ACHN (cell line): ENCODE results near the gene NMNAT3.

ENCODE experiments used
- DNase-seq: peaks from one replicate; pipeline ENCODE4 v3.0.0-alpha.2; 2015
- in situ Hi-C: cut with HindIII; loops from 2 replicates; pipeline ENCODE4 v1.10.0; 2017; ENCODE audit warnings: low sequenced_read_pairs, low pct_ligation_motif_present, low pct_unique_long_range_greater_than_20kb

The NMNAT3 gene

DNA sequence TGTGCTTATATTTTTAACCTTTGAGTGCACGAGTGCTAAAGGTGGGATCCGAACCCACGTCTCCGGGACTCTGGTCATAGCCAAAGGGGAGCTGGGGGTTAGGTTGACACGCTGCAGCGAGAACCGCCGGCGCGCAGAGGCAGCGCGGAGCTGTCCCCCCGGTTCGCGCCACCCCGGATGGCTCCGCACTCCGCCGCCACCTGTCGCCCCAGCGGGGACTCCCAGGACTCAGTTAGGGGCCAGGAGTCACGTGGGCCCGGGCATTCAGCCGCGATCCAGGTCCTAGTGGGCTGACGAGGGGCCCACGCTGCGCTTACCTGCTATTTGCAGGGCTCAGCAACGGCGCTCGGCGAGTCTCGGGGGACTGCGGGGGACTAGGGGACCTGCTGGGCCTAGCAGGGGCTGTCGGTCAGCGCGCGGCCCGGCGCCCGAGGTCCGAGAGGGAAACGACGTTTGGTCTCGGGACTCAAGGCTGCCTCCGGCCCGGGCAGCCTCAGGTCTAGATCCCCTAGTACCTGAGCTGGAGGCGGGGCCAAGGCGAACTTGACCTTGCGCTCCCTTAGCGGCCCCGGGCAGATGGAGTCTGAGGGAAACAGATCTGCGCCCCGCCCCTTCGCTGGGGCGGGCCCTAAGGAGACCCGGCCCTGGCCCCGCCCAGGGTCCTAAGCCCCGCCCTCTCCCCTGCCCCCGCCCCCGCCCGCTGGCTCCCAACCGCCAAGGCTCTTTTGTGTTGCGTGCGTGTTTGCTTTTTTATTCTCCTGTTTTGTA is at the start of gene NMNAT3:
TSS of gene NMNAT3 (minus strand) at position 585 of the 768 bp plus-strand sequence. CDS start 50,248 bp downstream, outside the sequence.
- DNase-seq, result peak; percentile 80
- in situ Hi-C loops, result no loop called here

- no peak for DNase-seq
- in situ Hi-C loops, result no loop called here
These were observed 43.6 kb upstream of the NMNAT3 start for GRCh38 chr3:139721370-139721769.

GRCh38 chr3:139718415-139718814 is 40.6 kb upstream of the NMNAT3 start:
- in situ Hi-C loops, result no loop called here
- peak; percentile 55 for DNase-seq

GRCh38 chr3:139716908-139717485 is 39.2 kb upstream of the NMNAT3 start:
- in situ Hi-C loops, result no loop called here
- no peak for DNase-seq

GRCh38 chr3:139715743-139716360 is 38.1 kb upstream of the NMNAT3 start:
- in situ Hi-C loops, result no loop called here
- DNase-seq, result no peak

- in situ Hi-C loops, result no loop called here
- DNase-seq, result no peak
These were observed 37.4 kb upstream of the NMNAT3 start for GRCh38 chr3:139715166-139715565.

DNA sequence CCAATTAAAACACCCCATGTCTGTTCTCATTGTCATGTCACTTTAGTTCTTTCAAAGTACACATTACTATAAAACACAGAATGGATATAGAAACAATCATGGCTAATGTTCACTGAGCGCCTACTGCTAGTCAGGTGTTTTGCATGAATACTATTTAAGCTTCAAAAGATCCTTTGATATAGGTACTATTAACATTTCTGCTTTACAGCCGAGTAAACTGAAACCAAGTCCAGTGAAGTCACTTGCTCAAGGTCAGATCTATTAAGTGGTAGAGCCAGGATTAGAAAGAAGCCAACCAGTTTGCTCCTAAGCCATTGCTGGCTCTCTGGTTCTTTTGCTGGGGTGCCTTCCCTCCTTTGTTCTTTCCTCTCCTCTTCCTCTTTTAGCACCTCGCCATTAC is 32.4 kb upstream of the NMNAT3 start:
- in situ Hi-C loops, result no loop called here
- no peak for DNase-seq

GRCh38 chr3:139705631-139706030 is 27.9 kb upstream of the NMNAT3 start:
- in situ Hi-C loops, result no loop called here
- no peak for DNase-seq

GRCh38 chr3:139696314-139696604 is 18.5 kb upstream of the NMNAT3 start:
- in situ Hi-C loops, result no loop called here
- no peak for DNase-seq

DNA sequence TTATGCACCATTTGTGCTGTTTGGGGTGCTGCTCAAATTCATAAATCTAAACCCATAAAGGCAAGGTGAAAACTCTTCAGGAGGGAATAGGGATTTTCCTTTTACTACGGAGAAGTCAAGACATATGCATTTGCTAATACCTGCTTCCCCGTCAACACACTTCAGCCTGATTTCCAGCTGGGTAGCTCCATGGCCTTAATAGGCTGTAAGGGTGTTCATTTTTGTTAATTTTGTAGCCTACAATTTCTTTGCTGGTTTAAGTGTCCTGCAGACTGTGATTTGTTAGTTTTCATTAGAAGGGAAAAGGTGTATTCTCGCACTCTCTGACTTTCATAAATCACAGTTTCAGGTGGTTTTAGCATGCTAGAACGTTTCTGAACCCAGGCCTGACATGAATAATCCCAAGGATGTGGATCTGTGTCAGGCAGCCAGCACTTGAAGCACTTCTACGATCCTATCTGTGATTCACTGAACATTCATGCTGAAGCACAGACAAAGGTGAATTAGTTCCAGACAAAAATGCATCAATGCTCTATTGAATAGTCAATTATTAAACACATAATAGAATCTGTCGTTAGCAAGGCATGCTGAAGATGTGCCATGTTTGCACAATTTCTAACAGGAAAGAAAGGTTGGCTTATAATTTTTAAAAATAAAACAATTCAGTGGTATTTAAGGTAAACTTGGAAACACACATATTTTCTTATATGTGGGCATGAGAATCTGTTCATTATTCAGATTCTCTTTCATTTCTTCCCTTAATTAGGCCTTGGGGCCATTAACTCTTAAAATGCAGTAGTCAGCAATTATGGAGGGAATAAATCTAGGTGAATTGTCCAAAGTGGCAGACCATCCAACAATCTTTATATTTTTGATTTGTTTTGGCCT is 17.9 kb upstream of the NMNAT3 start:
- peak; percentile 88 for DNase-seq
- in situ Hi-C loops, result no loop called here

GRCh38 chr3:139695007-139695406 is 17.2 kb upstream of the NMNAT3 start:
- no peak for DNase-seq
- in situ Hi-C loops, result no loop called here

DNA sequence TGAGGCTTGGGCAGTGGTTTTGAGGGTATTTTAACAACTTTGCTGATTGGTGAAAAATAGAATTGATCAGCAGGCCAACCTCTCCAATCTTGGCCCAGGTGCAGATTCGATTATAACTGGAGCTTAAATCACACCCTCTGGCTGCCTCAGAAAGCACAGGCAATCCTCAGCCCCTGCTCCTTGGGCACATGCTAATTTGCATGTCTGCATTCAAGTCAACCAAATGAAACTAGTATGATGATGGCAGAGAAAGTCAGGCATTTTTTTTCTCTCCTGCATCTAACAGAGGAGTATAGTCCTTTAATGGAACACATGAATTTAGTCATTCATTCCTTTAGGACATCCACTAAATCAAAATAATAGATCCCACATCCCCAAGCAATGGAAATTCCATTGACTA is 16.8 kb upstream of the NMNAT3 start:
- in situ Hi-C loops, result no loop called here
- no peak for DNase-seq

DNA sequence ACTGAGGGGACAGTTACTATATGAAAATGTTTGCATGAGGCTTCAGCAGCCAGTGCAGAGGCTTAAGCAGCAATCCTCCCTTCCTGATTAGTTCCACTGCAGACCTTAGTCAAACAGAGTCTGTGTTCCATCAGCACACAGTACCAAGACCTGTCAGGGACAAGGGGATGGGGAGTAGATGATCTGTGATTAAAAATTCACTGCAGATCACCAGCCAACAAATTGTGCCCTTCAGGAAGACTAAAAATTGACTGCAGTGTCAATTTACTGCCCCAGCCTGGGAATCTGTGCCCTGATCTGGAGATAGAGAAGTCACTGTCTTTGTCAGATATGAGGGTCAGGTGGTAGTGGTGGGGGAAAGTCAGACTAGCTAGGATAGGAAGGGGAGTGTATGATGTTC is 13.8 kb upstream of the NMNAT3 start:
- in situ Hi-C loops, result no loop called here
- DNase-seq, result no peak

DNA sequence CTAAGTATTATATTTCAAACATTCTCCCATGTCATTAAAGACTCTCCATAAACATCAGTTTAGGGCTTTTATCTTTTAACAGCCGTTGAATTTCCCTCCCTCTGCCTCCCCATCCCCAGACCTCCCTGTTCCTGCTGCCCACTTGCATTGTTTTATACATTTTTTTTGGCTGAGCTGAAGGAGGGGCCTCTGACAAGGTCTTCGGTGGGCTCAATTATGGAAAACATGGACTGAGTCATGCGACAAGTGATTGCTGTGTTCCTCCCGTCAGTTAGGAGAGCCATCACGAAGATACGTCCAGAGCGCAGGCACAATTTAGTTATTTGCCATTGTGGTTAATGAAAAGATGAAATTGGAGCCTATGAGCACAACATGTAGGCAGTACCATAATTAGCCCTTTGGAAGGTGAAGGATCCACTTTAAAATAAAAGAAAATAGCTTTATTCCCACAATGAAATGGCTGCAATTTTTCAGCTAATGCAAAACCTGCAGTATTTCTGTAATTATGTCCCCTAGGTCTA is 12.0 kb upstream of the NMNAT3 start:
- in situ Hi-C loops, result no loop called here
- DNase-seq, result no peak

DNA sequence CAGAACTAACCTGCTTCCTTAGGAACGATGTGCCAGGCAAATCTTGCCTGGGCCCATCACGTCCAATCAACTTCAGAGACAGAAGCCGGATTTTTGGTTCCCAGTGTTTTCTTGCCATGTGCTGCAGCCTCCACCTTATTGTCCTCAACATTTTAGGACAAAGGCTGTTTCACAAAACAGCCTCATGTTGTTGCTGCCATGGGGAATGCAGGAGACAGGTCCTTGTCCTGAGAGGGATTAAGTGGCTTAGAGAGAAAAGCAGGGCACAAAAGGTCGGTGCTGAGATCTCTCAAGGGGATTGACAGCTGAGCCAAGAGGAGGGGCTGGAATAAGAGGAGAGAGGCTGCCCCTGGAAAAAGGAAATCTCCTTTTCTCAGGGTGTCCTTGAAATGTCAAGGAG is 11.3 kb upstream of the NMNAT3 start:
- in situ Hi-C loops, result no loop called here
- no peak for DNase-seq

GRCh38 chr3:139687431-139687830 is 9.7 kb upstream of the NMNAT3 start:
- in situ Hi-C loops, result no loop called here
- DNase-seq, result no peak

DNA sequence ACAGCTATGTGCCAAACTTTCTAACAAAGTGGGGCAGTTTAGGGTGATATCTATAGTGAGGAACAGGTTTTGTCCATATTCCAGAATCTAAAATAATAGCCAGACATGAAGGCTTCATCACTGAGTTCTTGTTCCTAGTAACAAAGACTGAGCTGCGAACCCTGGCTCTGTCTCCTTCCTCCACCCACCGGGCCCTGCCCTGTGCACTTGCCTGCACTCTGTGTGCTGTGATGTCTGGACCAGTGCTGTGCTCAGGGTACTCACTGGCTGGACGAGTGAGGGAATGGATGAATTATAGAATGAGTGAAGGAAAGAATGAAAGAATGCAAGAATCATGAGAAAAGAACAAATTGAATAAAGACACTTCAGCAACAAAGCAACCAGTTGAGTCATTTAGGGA is 8.9 kb upstream of the NMNAT3 start:
- in situ Hi-C loops, result no loop called here
- no peak for DNase-seq

GRCh38 chr3:139686206-139686605 is 8.4 kb upstream of the NMNAT3 start:
- in situ Hi-C loops, result no loop called here
- DNase-seq, result no peak

DNA sequence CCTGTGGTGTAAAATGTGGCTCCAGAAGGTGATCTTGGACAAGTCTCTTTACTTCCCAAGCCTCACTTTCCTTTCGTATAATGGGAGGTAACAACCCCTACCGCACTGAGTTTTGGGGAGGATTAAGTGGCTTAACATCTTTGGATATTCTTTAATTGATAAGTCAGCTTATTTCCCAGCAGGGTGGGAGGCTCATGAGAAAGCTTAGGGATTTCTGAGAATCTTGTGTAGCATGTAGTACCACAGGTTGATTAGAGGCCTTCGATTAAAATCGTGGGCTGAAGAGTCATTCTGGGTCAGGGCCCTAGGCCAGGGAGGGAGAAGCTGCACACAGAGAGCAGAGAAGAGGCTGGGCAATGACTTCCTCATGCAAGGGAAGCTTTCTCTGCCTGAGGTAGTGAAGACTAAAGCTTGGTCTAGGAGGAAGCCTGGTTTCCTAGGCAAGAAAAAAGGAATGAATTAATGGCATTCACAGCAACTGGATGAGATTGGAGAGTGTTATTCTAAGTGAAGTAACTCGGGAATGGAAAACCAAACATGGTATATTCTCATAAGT is 1.5 kb upstream of the NMNAT3 start:
- DNase-seq, result no peak
- in situ Hi-C loops, result no loop called here
